HG03378 (cell line): ENCODE results near the gene HNRNPF.

Source experiments
- ATAC-seq: cut with Tn5 transposase; IDR thresholded peaks from one replicate; pipeline ENCODE4 v1.9.1; 2021; ENCODE audit warnings: mild to moderate bottlenecking, moderate library complexity; ENCODE audit not compliant: unreplicated experiment

HNRNPF gene

GRCh38 chr10:43380610-43381222 is 28.3 kb downstream of the HNRNPF start:
- ATAC-seq: no peak

GRCh38 chr10:43377424-43377883 is 31.5 kb downstream of the HNRNPF start:
- ATAC-seq: no peak

- no peak for ATAC-seq
These were observed 32.1 kb downstream of the HNRNPF start for GRCh38 chr10:43376828-43377423.

GRCh38 chr10:43376046-43376635 is 32.8 kb downstream of the HNRNPF start:
- ATAC-seq: no peak

- ATAC-seq: no peak
These were observed 33.5 kb downstream of the HNRNPF start for GRCh38 chr10:43375401-43376020.

GRCh38 chr10:43374194-43374593 is 34.8 kb downstream of the HNRNPF start:
- no peak for ATAC-seq

- ATAC-seq: no peak
These were observed 35.5 kb downstream of the HNRNPF start for GRCh38 chr10:43373461-43373860.

- ATAC-seq: no peak
These were observed 36.1 kb downstream of the HNRNPF start for GRCh38 chr10:43372765-43373361.

GRCh38 chr10:43371418-43371817 is 37.6 kb downstream of the HNRNPF start, which contains the start of gene FXYD4:
Gene FXYD4 (plus strand): TSS chr10:43371636. CDS start chr10:43373747, 2,111 bp downstream.
- ATAC-seq: no peak

GRCh38 chr10:43370671-43371215 is 38.2 kb downstream of the HNRNPF start:
- no peak for ATAC-seq

GRCh38 chr10:43369921-43370320 is 39.1 kb downstream of the HNRNPF start:
- ATAC-seq: no peak

GRCh38 chr10:43365001-43365400 is 44.0 kb downstream of the HNRNPF start:
- ATAC-seq: no peak

- peak; percentile 98 for ATAC-seq
These were observed 46.7 kb downstream of the HNRNPF start for GRCh38 chr10:43362191-43362839.

GRCh38 chr10:43361547-43362190 is 47.3 kb downstream of the HNRNPF start:
- ATAC-seq: no peak

GRCh38 chr10:43360086-43360485 is 48.9 kb downstream of the HNRNPF start:
- ATAC-seq: no peak

- no peak for ATAC-seq
These were observed 53.1 kb downstream of the HNRNPF start for GRCh38 chr10:43355749-43356371.

GRCh38 chr10:43354879-43355380 is 54.1 kb downstream of the HNRNPF start:
- no peak for ATAC-seq

GRCh38 chr10:43354330-43354635 is 54.7 kb downstream of the HNRNPF start:
- ATAC-seq: no peak

- no peak for ATAC-seq
These were observed 55.3 kb downstream of the HNRNPF start for GRCh38 chr10:43353495-43354329.
